DMS53 treated with DMSO at 0.1 percent for 48 hours (cell line): ENCODE results near the gene SRXN1.
A peak's percentile ranks its signal among the peaks of the same experiment; 100 is the strongest.

Experiments
- DNase-seq: peaks from one replicate; lab custom pipeline; 2025; ENCODE audit not compliant: unreplicated experiment; lab: John Stamatoyannopoulos, UW

SRXN1 gene

DNA sequence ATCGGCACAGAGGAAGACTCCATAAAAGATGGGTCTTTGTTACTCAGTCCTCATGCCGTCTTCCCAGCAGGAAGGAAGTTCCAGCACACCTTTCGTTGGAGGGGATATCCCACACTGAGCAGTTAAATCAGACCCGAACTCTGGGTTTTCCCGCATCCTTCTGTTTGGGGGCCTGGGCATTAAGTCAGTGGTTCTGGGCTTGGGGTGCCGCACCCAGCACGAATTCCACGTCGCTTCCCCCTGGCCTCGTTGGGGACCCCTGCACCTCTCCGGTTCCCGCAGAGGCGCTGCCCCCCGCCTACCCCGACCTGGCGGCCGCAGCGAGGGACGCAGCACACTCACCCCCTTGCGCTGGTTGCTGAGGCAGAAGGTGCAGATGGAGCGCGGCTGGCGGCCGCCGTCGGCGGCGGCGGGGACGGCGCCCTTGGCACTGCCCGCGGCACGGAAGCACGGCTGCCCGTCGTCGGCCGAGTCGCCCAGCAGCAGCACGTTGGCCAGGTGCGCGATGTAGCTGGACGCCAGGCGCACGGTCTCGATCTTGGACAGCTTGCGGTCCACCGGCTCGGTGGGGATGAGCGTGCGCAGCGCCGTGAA, 43.5 kb downstream of the SRXN1 start:
- peak; percentile 4 for DNase-seq

DNA sequence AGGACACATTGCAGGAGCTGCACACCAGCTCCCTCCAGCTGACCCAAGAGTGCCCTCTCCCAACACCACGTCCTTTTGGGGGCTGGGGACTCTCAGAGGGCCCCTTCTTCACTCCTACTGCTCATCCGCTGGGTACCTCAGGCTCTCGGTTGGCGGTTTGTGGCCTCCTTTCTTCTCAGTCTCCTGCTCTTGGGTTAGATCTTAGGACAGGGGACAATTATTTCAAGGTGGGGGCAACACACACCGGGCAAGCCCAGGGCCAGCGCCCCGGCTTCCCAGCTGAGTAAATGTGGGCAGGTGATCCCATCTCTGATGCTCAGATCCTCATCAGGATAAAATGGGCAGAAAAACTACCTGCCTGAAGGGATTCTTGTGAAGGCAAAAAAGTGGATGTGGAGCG, 44.0 kb downstream of the SRXN1 start:
- no peak for DNase-seq

DNA sequence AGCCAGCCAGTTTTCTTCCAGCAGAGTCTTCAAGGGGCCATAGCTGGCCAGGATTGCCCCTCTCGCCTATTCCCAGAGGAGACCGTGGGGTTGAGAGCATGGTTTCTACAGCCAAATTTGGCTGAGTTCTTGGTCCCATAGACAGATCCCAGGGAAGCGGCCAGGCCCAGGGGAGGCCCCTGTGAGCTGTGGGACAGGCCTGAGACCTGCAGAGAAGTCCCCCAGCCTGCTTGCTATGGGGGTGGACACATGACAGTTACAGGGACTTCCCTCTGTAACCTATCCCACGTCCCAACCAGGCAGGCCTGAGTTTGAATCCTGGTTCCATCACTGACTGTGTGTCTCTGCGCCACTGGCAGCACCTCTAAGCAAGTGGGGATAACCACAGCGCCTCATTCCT, 45.5 kb downstream of the SRXN1 start:
- DNase-seq: no peak

DNA sequence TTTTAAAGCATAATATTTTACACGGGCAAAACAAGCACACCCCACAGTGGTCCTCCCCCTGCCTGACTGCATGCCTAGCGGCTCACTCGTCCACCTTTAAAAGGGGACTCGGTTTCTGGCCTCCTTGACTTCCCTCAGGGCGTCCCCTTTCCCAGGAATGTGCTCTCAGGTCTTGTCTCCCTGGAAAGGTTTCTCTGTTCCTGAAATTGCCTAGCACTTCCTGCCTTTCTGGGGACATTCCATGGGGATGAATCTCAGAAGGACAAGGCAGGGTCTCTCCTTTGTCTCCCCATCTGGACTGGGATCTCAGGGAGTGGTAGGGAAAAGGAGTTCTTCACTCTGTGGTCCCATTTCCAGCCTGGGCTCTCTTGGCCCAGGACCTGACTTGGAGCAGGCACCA, 47.8 kb downstream of the SRXN1 start:
- no peak for DNase-seq

GRCh38 chr20:603116-603640, 49.8 kb downstream of the SRXN1 start:
- DNase-seq: no peak

DNA sequence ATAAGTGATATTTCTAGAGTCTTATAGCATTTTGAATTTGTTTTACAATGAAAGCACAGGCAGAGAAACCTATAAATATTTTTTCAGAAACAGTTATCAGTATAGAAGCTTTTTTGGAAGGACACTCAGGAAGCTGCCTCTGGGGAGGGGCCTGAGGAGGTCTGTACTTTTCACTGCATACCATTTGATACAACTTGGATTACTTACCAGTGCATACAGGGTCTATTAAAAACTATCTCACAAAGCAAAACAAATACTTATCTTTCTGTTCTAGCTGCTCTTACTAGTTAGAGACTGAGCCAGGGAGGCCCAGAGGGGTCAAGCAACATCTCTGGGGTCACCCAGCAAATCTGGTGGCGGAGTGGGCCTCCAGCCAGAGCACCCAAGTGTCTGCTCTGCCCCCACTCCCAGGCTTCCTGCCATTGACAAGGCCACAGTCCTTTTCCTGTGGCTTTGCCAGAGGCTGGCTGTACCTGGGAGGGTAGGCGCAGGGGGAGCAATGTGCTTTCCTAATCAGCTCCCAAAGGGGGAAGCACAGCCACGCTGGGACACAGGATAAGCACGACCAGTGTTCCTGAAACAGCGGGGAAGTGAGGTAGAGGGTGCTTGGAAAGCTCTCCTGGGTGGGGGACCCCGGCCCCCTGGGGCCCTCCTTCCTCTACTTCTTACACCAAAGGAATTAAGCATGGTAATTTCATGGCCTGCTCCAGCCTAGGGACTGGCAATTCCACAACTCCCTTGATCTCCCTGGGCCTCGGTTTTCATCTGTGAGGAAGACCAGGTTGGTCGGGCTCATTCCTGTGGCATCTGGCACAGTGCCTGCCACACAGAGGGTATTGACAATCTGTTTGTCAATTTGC, 50.7 kb downstream of the SRXN1 start:
- DNase-seq: no peak

DNA sequence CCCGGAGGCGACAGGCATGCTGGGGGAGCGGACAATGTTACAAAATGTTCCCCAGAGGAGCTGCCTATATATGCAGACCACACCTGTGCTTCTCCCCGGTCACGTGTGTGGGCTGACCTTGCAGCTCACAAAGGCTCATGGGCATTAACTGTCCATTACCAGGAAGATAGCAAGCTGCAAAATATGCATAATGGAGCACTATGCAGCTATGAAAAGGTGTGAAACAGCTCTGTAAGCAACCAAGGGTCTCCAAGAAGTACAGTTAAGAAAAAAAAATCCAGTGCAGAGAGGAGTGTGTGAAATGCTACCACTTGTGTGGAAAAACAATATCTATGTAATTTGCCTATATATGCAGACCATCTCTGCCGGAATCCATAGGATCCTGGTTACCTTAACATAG, 52.3 kb downstream of the SRXN1 start:
- DNase-seq: no peak

- no peak for DNase-seq
These were observed 52.9 kb downstream of the SRXN1 start for GRCh38 chr20:600141-600540.

- DNase-seq: no peak
These were observed 54.7 kb downstream of the SRXN1 start for GRCh38 chr20:598133-598850.

GRCh38 chr20:597560-597959, 55.4 kb downstream of the SRXN1 start:
- no peak for DNase-seq
